IMR-90 (cell line): ENCODE data around the gene CASQ1. TPM values are rescaled to one million over a fixed set of nuclear protein-coding genes. Genes with fewer than 3 reads are reported as not detected.

ENCODE experiments used
- ATAC-seq: fragments of 200-7000 bp; cut with Tn5 transposase; 2 replicates; pipeline ENCODE4 v1.9.1; 2020; ENCODE audit warnings: low read depth, mild to moderate bottlenecking, moderate library complexity
- BruUV-seq: library from RNA; stranded (reverse); fragments of 400-500 nt; replicated peaks from 2 replicates; lab custom pipeline; 2021; lab: Mats Ljungman, UMichigan
- CTCF ChIA-PET: fragments of 300-600 bp; formaldehyde crosslinking; extraction: SDS; loops from one replicate; lab custom pipeline; 2021; ENCODE audit warnings: antibody characterized with exemption; lab: Yijun Ruan, JAX
- POLR2A ChIA-PET: fragments of 300-600 bp; sonication (Branson Sonifier 250); formaldehyde crosslinking; loops from one replicate; lab custom pipeline; 2022; ENCODE audit warnings: antibody characterized with exemption; ENCODE audit not compliant: unreplicated experiment; lab: Charles Lee
- DNase-seq: peaks from one replicate; pipeline ENCODE4 v3.0.0; 2013
- H2AFZ ChIP-seq: replicated peaks from 2 replicates; pipeline ENCODE3; 2013; ENCODE audit warnings: low read length, mild to moderate bottlenecking; ENCODE audit not compliant: poor library complexity
- H2AK5ac ChIP-seq: 2 replicates; pipeline ENCODE4 v1.6.1; 2013; ENCODE audit warnings: low read depth, low read length, inconsistent platforms
- H2AK9ac ChIP-seq: replicated peaks from 2 replicates; pipeline ENCODE3; 2013; ENCODE audit warnings: mild to moderate bottlenecking, low read depth, low read length, moderate library complexity; ENCODE audit not compliant: poor library complexity
- H2BK120ac ChIP-seq: 2 replicates; pipeline ENCODE4 v1.6.1; 2013; ENCODE audit warnings: low read depth, low read length, inconsistent platforms
- H2BK15ac ChIP-seq: 3 replicates; pipeline ENCODE4 v1.6.1; 2013; ENCODE audit warnings: low read depth, low read length, inconsistent platforms
- H2BK20ac ChIP-seq: 2 replicates; pipeline ENCODE4 v1.6.1; 2013; ENCODE audit warnings: low read depth, mild to moderate bottlenecking, inconsistent platforms, low read length, moderate library complexity
- H2BK5ac ChIP-seq: 2 replicates; pipeline ENCODE4 v1.6.1; 2013; ENCODE audit warnings: mild to moderate bottlenecking, low read depth, low read length, inconsistent platforms; ENCODE audit not compliant: poor library complexity, severe bottlenecking
- H3K14ac ChIP-seq: replicated peaks from 2 replicates; pipeline ENCODE4 v1.6.1; 2013; ENCODE audit warnings: low read depth, low read length, inconsistent platforms
- H3K18ac ChIP-seq: 2 replicates; pipeline ENCODE4 v1.6.1; 2013; ENCODE audit warnings: low read depth, low read length, control low read depth
- H3K23ac ChIP-seq: 2 replicates; pipeline ENCODE4 v1.6.1; 2013; ENCODE audit warnings: low read depth, low read length, inconsistent platforms
- H3K27ac ChIP-seq: 2 replicates; pipeline ENCODE4 v1.5.1; 2013; ENCODE audit warnings: mild to moderate bottlenecking, control low read depth, low read length; ENCODE audit not compliant: insufficient read depth
- H3K27me3 ChIP-seq: 2 replicates; pipeline ENCODE4 v1.6.1; 2013; ENCODE audit warnings: low read length; ENCODE audit not compliant: control insufficient read depth, insufficient read depth
- H3K36me3 ChIP-seq: 2 replicates; pipeline ENCODE4 v1.6.1; 2013; ENCODE audit warnings: low read length, mixed read lengths; ENCODE audit not compliant: control insufficient read depth, insufficient read depth
- H3K4ac ChIP-seq: 2 replicates; pipeline ENCODE4 v1.6.1; 2013; ENCODE audit warnings: low read depth, low read length, inconsistent platforms
- H3K4me1 ChIP-seq: 2 replicates; pipeline ENCODE4 v1.6.1; 2013; ENCODE audit warnings: low read length, mixed read lengths; ENCODE audit not compliant: control insufficient read depth, insufficient read depth
- H3K4me2 ChIP-seq: 2 replicates; pipeline ENCODE4 v1.6.1; 2013; ENCODE audit warnings: low read depth, mild to moderate bottlenecking, control low read depth, low read length, moderate library complexity
- H3K4me3 ChIP-seq: 2 replicates; pipeline ENCODE4 v1.5.1; 2013; ENCODE audit warnings: low read depth, mild to moderate bottlenecking, control low read depth, low read length, moderate library complexity; ENCODE audit not compliant: insufficient read depth
- H3K56ac ChIP-seq: 2 replicates; pipeline ENCODE4 v1.6.1; 2013; ENCODE audit warnings: low read length, inconsistent platforms; ENCODE audit not compliant: insufficient read depth; ENCODE audit errors: extremely low read depth
- H3K79me1 ChIP-seq, 2 experiments: 2 replicates each; pipeline ENCODE4 v1.6.1; 2013; ENCODE audit warnings: low read length in 2 of 2, inconsistent platforms in 1 of 2, low read depth in 1 of 2
- H3K9ac ChIP-seq: 2 replicates; pipeline ENCODE4 v1.6.1; 2013; ENCODE audit warnings: low read depth, low read length, control low read depth
- H3K9me1 ChIP-seq: 2 replicates; pipeline ENCODE4 v1.6.1; 2013; ENCODE audit warnings: low read length, inconsistent platforms; ENCODE audit not compliant: insufficient read depth
- H3K9me3 ChIP-seq: 2 replicates; pipeline ENCODE4 v1.6.1; 2013; ENCODE audit warnings: low read length; ENCODE audit not compliant: control insufficient read depth, insufficient read depth
- H4K20me1 ChIP-seq: 2 replicates; pipeline ENCODE4 v1.6.1; 2013; ENCODE audit warnings: low read length, inconsistent platforms; ENCODE audit not compliant: insufficient read depth
- H4K5ac ChIP-seq: 2 replicates; pipeline ENCODE4 v1.6.1; 2013; ENCODE audit warnings: mild to moderate bottlenecking, low read depth, low read length, control low read depth
- H4K8ac ChIP-seq, 2 experiments: 2 replicates each; pipeline ENCODE4 v1.6.1; 2013; ENCODE audit warnings: low read depth in 2 of 2, low read length in 2 of 2, control low read depth in 1 of 2, inconsistent platforms in 1 of 2
- H4K91ac ChIP-seq: 2 replicates; pipeline ENCODE4 v1.6.1; 2013; ENCODE audit warnings: low read depth, low read length, inconsistent platforms; ENCODE audit not compliant: insufficient read depth
- BHLHE40 ChIP-seq: fragments of 150-350 bp; IDR thresholded peaks from 2 replicates; pipeline ENCODE4 v1.6.1; 2016; ENCODE audit warnings: mild to moderate bottlenecking, low read depth, low read length
- CEBPB ChIP-seq: IDR thresholded peaks from 2 replicates; pipeline ENCODE4 v1.6.1; 2012; ENCODE audit warnings: low read depth, low read length, improper control_type of control experiment
- CHD1 ChIP-seq: IDR thresholded peaks from 2 replicates; pipeline ENCODE4 v1.6.1; 2012; ENCODE audit warnings: low read depth, low read length, improper control_type of control experiment
- CTCF ChIP-seq: conservative IDR thresholded peaks from 2 replicates; pipeline ENCODE4 v1.5.1; 2012; ENCODE audit warnings: mild to moderate bottlenecking, low read depth, low read length, improper control_type of control experiment
- FOS ChIP-seq: fragments of 150-350 bp; IDR thresholded peaks from 2 replicates; pipeline ENCODE4 v1.6.1; 2016; ENCODE audit warnings: low read depth, low read length
- MAFK ChIP-seq: IDR thresholded peaks from 2 replicates; pipeline ENCODE4 v1.6.1; 2012; ENCODE audit warnings: low read depth, low read length, improper control_type of control experiment
- MAZ ChIP-seq: IDR thresholded peaks from 2 replicates; pipeline ENCODE4 v1.6.1; 2012; ENCODE audit warnings: low read depth, mild to moderate bottlenecking, low read length, improper control_type of control experiment, moderate library complexity, borderline replicate concordance
- MXI1 ChIP-seq: IDR thresholded peaks from 2 replicates; pipeline ENCODE4 v1.6.1; 2012; ENCODE audit warnings: low read depth, mild to moderate bottlenecking, low read length, moderate library complexity, borderline replicate concordance
- NFE2L2 ChIP-seq: fragments of 150-350 bp; IDR thresholded peaks from 2 replicates; pipeline ENCODE4 v1.6.1; 2016; ENCODE audit warnings: low read depth, mild to moderate bottlenecking, low read length
- POLR2A ChIP-seq: IDR thresholded peaks from 2 replicates; pipeline ENCODE4 v1.6.1; 2012; ENCODE audit warnings: mild to moderate bottlenecking, low read depth, low read length
- RAD21 ChIP-seq: IDR thresholded peaks from 2 replicates; pipeline ENCODE4 v1.6.1; 2012; ENCODE audit warnings: low read length, improper control_type of control experiment
- RCOR1 ChIP-seq: IDR thresholded peaks from 2 replicates; pipeline ENCODE4 v1.6.1; 2012; ENCODE audit warnings: mild to moderate bottlenecking, low read length, improper control_type of control experiment; ENCODE audit not compliant: insufficient replicate concordance
- RFX5 ChIP-seq: IDR thresholded peaks from 2 replicates; pipeline ENCODE4 v1.8.0; 2012; ENCODE audit warnings: low read depth, mild to moderate bottlenecking, low read length, moderate library complexity
- SMC3 ChIP-seq: fragments of 150-350 bp; IDR thresholded peaks from 2 replicates; pipeline ENCODE4 v1.6.1; 2016; ENCODE audit warnings: low read depth, mild to moderate bottlenecking, antibody characterized with exemption, low read length, moderate library complexity
- WGBS, 2 experiments: methylation state at CpG; one replicate each; pipeline versions ENCODE4 v1.1.5 to v1.1.7; 2013; ENCODE audit warnings: missing lambda C conversion rate in 2 of 2; ENCODE audit not compliant: insufficient read length in 1 of 2; ENCODE audit errors: extremely low coverage in 2 of 2; 5-methylcytosine and 5-hydroxymethylcytosine counted together
- dilution Hi-C: fragments of 300-500 bp; cut with HindIII; formaldehyde crosslinking; loops from one replicate; pipeline ENCODE4 v1.14.3; 2018; ENCODE audit warnings: low sequenced_read_pairs; ENCODE audit not compliant: unreplicated experiment
- in situ Hi-C: fragments of 300-500 bp; cut with MboI; formaldehyde crosslinking; loops from 3 replicates; pipeline ENCODE4 v1.14.3; 2019; ENCODE audit warnings: low sequenced_read_pairs, inconsistent platforms, mixed read lengths
- intact Hi-C: fragments of 100-400 bp; cut with micrococcal nuclease; formaldehyde crosslinking; loops from 2 replicates; pipeline ENCODE4 v1.10.0; 2022
- polyA plus RNA-seq, 3 experiments: library from polyadenylated mRNA; depleted of rRNA; stranded (reverse); fragments of >200 nt; gene quantifications; 2 replicates each; pipeline ENCODE4 v1.2.3, GENCODE V29; 2012; ENCODE audit warnings: low replicate concordance in 1 of 3
- total RNA-seq: library from RNA; depleted of rRNA; stranded (reverse); fragments of >200 nt; gene quantifications from 2 replicates; pipeline ENCODE4 v1.2.3, GENCODE V29; 2012
- TF ChIP-seq, protein P1 (sequence below): fragments of 150-350 bp; IDR thresholded peaks from 2 replicates; pipeline ENCODE4 v1.6.1; 2016; ENCODE audit warnings: low read depth, mild to moderate bottlenecking, low read length, moderate library complexity, borderline replicate concordance

The CASQ1 gene
- total and polyA plus RNA-seq, 2 of the 4 experiments (the other 2 are of a cell fraction), result 0.18 to 0.21 TPM

GRCh38 chr1:160239582-160240299 lies 49.4 kb downstream of the CASQ1 start:
- Histone ChIP-seq H3K4me2 (no peak overlapping the region), H2BK120ac (no peak overlapping the region), H3K9me1 (no peaks in the 10 kb centered on the region; the same call in 1 of the 2 replicates), H4K20me1 (no peaks in the 10 kb centered on the region; the same call in 1 of the 2 replicates), H3K9ac (no peak overlapping the region), H3K4me3 (no peak overlapping the region), H3K56ac (no peak overlapping the region), H2BK5ac (no peak overlapping the region), H3K27ac (no peak overlapping the region), H4K8ac (no peak overlapping the region), H3K4ac (no peak overlapping the region), H2AFZ (no peak overlapping the region), H3K4me1 (peaks cover 2% of the 10 kb centered on the region; the same call in 1 of the 2 replicates), H2BK20ac (no peak overlapping the region), H3K18ac (no peak overlapping the region), H4K5ac (no peak overlapping the region), H2AK5ac (no peak overlapping the region), H2AK9ac (no peak overlapping the region), H4K91ac (no peak overlapping the region), H3K14ac (no peak overlapping the region), H3K27me3 (no peaks in the 10 kb centered on the region), H3K23ac (no peak overlapping the region), H3K36me3 (peaks cover 44% of the 10 kb centered on the region), H3K79me1 (peaks cover 13 to 25% of the 10 kb centered on the region in 2 experiments; a peak in 3 of 4 replicates), H3K9me3 (no peaks in the 10 kb centered on the region), H2BK15ac (no peak overlapping the region)
- dilution Hi-C loops, result no loop called here
- ATAC-seq (no peak), DNase-seq (no peak)
- intact Hi-C loops, result loop anchor here (5.0 kb wide), 2 partner anchors 78 to 98 kb away; no protein-coding TSS in a partner anchor
- in situ Hi-C loops, result no loop called here
- ChIA-PET CTCF (interaction anchor here (1.6 kb wide), 1 partner anchor 12 kb away, joined by 6 read pairs; no protein-coding TSS in a partner anchor), POLR2A (no interaction called here)
- BruUV-seq, result no TSS peak
- 93% methylated on average over 6 of the region's 24 CpGs; no CpG with 5 or more reads in 1 of the 2 experiments for WGBS, 2 experiments
- TF ChIP-seq RFX5 (no peak), POLR2A (no peak), FOS (no peak), MAFK (no peak), MXI1 (no peak), RAD21 (no peak), NFE2L2 (no peak), CHD1 (no peak), CTCF (no peak), RCOR1 (no peak), CEBPB (no peak), BHLHE40 (no peak), SMC3 (no peak), MAZ (no peak)
- TF ChIP-seq, protein P1, sequence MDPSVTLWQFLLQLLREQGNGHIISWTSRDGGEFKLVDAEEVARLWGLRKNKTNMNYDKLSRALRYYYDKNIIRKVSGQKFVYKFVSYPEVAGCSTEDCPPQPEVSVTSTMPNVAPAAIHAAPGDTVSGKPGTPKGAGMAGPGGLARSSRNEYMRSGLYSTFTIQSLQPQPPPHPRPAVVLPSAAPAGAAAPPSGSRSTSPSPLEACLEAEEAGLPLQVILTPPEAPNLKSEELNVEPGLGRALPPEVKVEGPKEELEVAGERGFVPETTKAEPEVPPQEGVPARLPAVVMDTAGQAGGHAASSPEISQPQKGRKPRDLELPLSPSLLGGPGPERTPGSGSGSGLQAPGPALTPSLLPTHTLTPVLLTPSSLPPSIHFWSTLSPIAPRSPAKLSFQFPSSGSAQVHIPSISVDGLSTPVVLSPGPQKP, result no peak
